Measurements from ENCODE around the gene TMEM179. TPM values are rescaled to one million over a fixed set of nuclear protein-coding genes. Genes with fewer than 3 reads are reported as not detected.

TMEM179 gene
- total RNA-seq, 1 experiment from 2014 or later = 11.4 TPM

- H3K4me2 ChIP-seq (ENCODE audit: insufficient read depth, insufficient read length, low read length) = no peak overlapping the region
- no peak overlapping the region for H3K23ac ChIP-seq (ENCODE audit: insufficient read length, low read depth, low read length)
- Mint-ChIP-seq H3K27ac (no peak overlapping the region), H3K4me3 (no peak overlapping the region), H3K36me3 (ENCODE audit: insufficient read depth in 1 of 3, low read depth in 3 of 3) (peaks cover 10 to 15% (median 10%) of the 10 kb centered on the region in 3 experiments; a peak in 6 of 7 replicates), H3K27me3 (ENCODE audit: low read depth) (peaks cover 41% of the 10 kb centered on the region), H3K9me3 (peaks cover 13 to 24% of the 10 kb centered on the region in 2 experiments), H3K4me1 (peaks cover 10 to 13% of the 10 kb centered on the region in 2 experiments)
- no peak overlapping the region for H4K8ac ChIP-seq (replicated peaks; ENCODE audit: insufficient read length, low read depth, low read length)
- H2AFZ ChIP-seq (ENCODE audit: low read length) = no peak overlapping the region
- no peak overlapping the region for H4K5ac ChIP-seq (ENCODE audit: insufficient read length, low read depth, low read length)
- H3K79me2 ChIP-seq (ENCODE audit: insufficient read depth, low read length) = no peaks in the 10 kb centered on the region
- H2BK15ac ChIP-seq (ENCODE audit: low read depth, low read length) = no peak overlapping the region
- no peak overlapping the region for H2BK20ac ChIP-seq (ENCODE audit: low read depth, low read length, poor library complexity, severe bottlenecking)
- H3K4me1 ChIP-seq (ENCODE audit: insufficient read depth, low read length) = no peaks in the 10 kb centered on the region
- H4K91ac ChIP-seq (ENCODE audit: insufficient read length, low read depth, low read length) = no peak overlapping the region
- no peaks in the 10 kb centered on the region for H3K79me1 ChIP-seq (ENCODE audit: insufficient read depth, low read depth, low read length, poor library complexity, severe bottlenecking)
- no peak overlapping the region for H3K56ac ChIP-seq (ENCODE audit: insufficient read length, low read depth, low read length)
- no peak overlapping the region for H3T11ph ChIP-seq (ENCODE audit: low read length)
- H3K27me3 ChIP-seq (ENCODE audit: insufficient read depth, low read length) = no peaks in the 10 kb centered on the region
- no peak overlapping the region for H3K18ac ChIP-seq (ENCODE audit: insufficient read length, low read depth, low read length)
- H2BK120ac ChIP-seq (ENCODE audit: low read depth, low read length, poor library complexity, severe bottlenecking) = no peak overlapping the region
- no peak overlapping the region for H3K14ac ChIP-seq (ENCODE audit: insufficient read depth, low read length)
- no peaks in the 10 kb centered on the region for H4K20me1 ChIP-seq (ENCODE audit: control insufficient read depth, insufficient read depth, insufficient read length)
- DNase-seq = no peak
- no peak overlapping the region for H2AK5ac ChIP-seq (ENCODE audit: insufficient read length, low read length)
- no peak overlapping the region for H2BK5ac ChIP-seq (ENCODE audit: insufficient read length, low read length)
- WGBS (ENCODE audit: extremely low coverage, insufficient read length, low lambda C conversion rate) = no CpG with 5 or more reads among the region's 6 CpGs
- H3K27ac ChIP-seq (ENCODE audit: insufficient read length, low read depth, low read length) = no peak overlapping the region
- no peak for TF ChIP-seq CTCF (conservative IDR thresholded peaks at IDR 0.05)
- no peak overlapping the region for H3K4ac ChIP-seq (ENCODE audit: low read depth, low read length)
- H2BK12ac ChIP-seq (ENCODE audit: insufficient read length, low read depth, low read length) = no peak overlapping the region
- no peak overlapping the region for H3K9ac ChIP-seq (ENCODE audit: extremely low read depth, insufficient read length, low read length)
- peaks cover 4% of the 10 kb centered on the region for H3K9me3 ChIP-seq (ENCODE audit: control insufficient read depth, low read depth, low read length)
- H3K23me2 ChIP-seq (ENCODE audit: insufficient read length, low read depth, low read length, poor library complexity, severe bottlenecking) = peaks cover 6% of the 10 kb centered on the region
Measured at GRCh38 chr14:104647467-104648043, 43.0 kb upstream of the TMEM179 start.

Measured in H9 (cell line).